H9 (cell line): ENCODE data around the gene USP7. TPM values are rescaled to one million over a fixed set of nuclear protein-coding genes. Genes with fewer than 3 reads are reported as not detected.

ENCODE experiments used
- DNase-seq: peaks from one replicate; pipeline ENCODE4 v3.0.0-alpha.2; 2017
- H2AFZ ChIP-seq: one replicate; pipeline ENCODE4 v1.6.1; 2013; ENCODE audit warnings: mild to moderate bottlenecking, low read length, control low read depth, moderate library complexity
- H2AK5ac ChIP-seq: 2 replicates; pipeline ENCODE4 v1.6.1; 2013; ENCODE audit warnings: low read length, control low read depth, mixed read lengths; ENCODE audit not compliant: insufficient read length
- H2BK120ac ChIP-seq: one replicate; pipeline ENCODE4 v1.6.1; 2013; ENCODE audit warnings: low read depth, mild to moderate bottlenecking, low read length, control low read depth, inconsistent platforms; ENCODE audit not compliant: poor library complexity, severe bottlenecking
- H2BK12ac ChIP-seq: 2 replicates; pipeline ENCODE4 v1.6.1; 2013; ENCODE audit warnings: low read length, control low read depth, mixed read lengths, low read depth; ENCODE audit not compliant: insufficient read length
- H2BK15ac ChIP-seq: 2 replicates; pipeline ENCODE4 v1.6.1; 2013; ENCODE audit warnings: low read depth, low read length, control low read depth
- H2BK20ac ChIP-seq: one replicate; pipeline ENCODE4 v1.6.1; 2013; ENCODE audit warnings: low read depth, mild to moderate bottlenecking, low read length, control low read depth, inconsistent platforms; ENCODE audit not compliant: poor library complexity, severe bottlenecking
- H2BK5ac ChIP-seq: 2 replicates; pipeline ENCODE4 v1.6.1; 2013; ENCODE audit warnings: low read length, control low read depth, mixed read lengths; ENCODE audit not compliant: insufficient read length
- H3K14ac ChIP-seq: 2 replicates; pipeline ENCODE4 v1.6.1; 2013; ENCODE audit warnings: low read length, control low read depth; ENCODE audit not compliant: insufficient read depth
- H3K18ac ChIP-seq: 2 replicates; pipeline ENCODE4 v1.6.1; 2013; ENCODE audit warnings: low read depth, mild to moderate bottlenecking, mixed read lengths, low read length, control low read depth; ENCODE audit not compliant: insufficient read length
- H3K23ac ChIP-seq: 2 replicates; pipeline ENCODE4 v1.6.1; 2013; ENCODE audit warnings: low read length, control low read depth, mixed read lengths, low read depth; ENCODE audit not compliant: insufficient read length
- H3K23me2 ChIP-seq: 2 replicates; pipeline ENCODE4 v1.6.1; 2013; ENCODE audit warnings: low read depth, mild to moderate bottlenecking, mixed read lengths, low read length, control low read depth; ENCODE audit not compliant: insufficient read length, poor library complexity, severe bottlenecking
- H3K27ac ChIP-seq: 2 replicates; pipeline ENCODE4 v1.5.1; 2013; ENCODE audit warnings: low read length, control low read depth, mixed read lengths, low read depth; ENCODE audit not compliant: insufficient read length
- H3K27me3 ChIP-seq: 2 replicates; pipeline ENCODE4 v1.6.1; 2013; ENCODE audit warnings: low read length, control low read depth, inconsistent platforms; ENCODE audit not compliant: insufficient read depth
- H3K4ac ChIP-seq: 2 replicates; pipeline ENCODE4 v1.6.1; 2013; ENCODE audit warnings: low read depth, mild to moderate bottlenecking, control low read depth, inconsistent platforms, low read length, moderate library complexity
- H3K4me1 ChIP-seq: 2 replicates; pipeline ENCODE4 v1.6.1; 2013; ENCODE audit warnings: low read length, control low read depth, inconsistent platforms; ENCODE audit not compliant: insufficient read depth
- H3K4me2 ChIP-seq: 2 replicates; pipeline ENCODE4 v1.6.1; 2013; ENCODE audit warnings: low read length, control low read depth, mixed read lengths; ENCODE audit not compliant: insufficient read length, insufficient read depth
- H3K56ac ChIP-seq: 2 replicates; pipeline ENCODE4 v1.6.1; 2013; ENCODE audit warnings: low read depth, mild to moderate bottlenecking, mixed read lengths, low read length, control low read depth; ENCODE audit not compliant: insufficient read length
- H3K79me1 ChIP-seq: 2 replicates; pipeline ENCODE4 v1.6.1; 2013; ENCODE audit warnings: low read depth, mild to moderate bottlenecking, moderate library complexity, low read length, control low read depth, inconsistent platforms; ENCODE audit not compliant: insufficient read depth, poor library complexity, severe bottlenecking
- H3K79me2 ChIP-seq: 2 replicates; pipeline ENCODE4 v1.6.1; 2013; ENCODE audit warnings: low read length, control low read depth, inconsistent platforms; ENCODE audit not compliant: insufficient read depth
- H3K9ac ChIP-seq: 2 replicates; pipeline ENCODE4 v1.6.1; 2013; ENCODE audit warnings: low read length, control low read depth, mixed read lengths; ENCODE audit not compliant: insufficient read length; ENCODE audit errors: extremely low read depth
- H3K9me3 ChIP-seq: one replicate; pipeline ENCODE4 v1.6.1; 2013; ENCODE audit warnings: low read depth, low read length, inconsistent platforms; ENCODE audit not compliant: control insufficient read depth
- H3T11ph ChIP-seq: one replicate; pipeline ENCODE4 v1.6.1; 2013; ENCODE audit warnings: mild to moderate bottlenecking, low read length, control low read depth, inconsistent platforms
- H4K20me1 ChIP-seq: one replicate; pipeline ENCODE4 v1.6.1; 2013; ENCODE audit not compliant: control insufficient read depth, insufficient read length, insufficient read depth
- H4K5ac ChIP-seq: 2 replicates; pipeline ENCODE4 v1.6.1; 2013; ENCODE audit warnings: low read depth, mild to moderate bottlenecking, mixed read lengths, low read length, control low read depth; ENCODE audit not compliant: insufficient read length
- H4K8ac ChIP-seq: replicated peaks from 2 replicates; pipeline ENCODE4 v1.6.1; 2013; ENCODE audit warnings: low read length, control low read depth, mixed read lengths, low read depth; ENCODE audit not compliant: insufficient read length
- H4K91ac ChIP-seq: 2 replicates; pipeline ENCODE4 v1.6.1; 2013; ENCODE audit warnings: low read depth, mild to moderate bottlenecking, moderate library complexity, mixed read lengths, low read length, control low read depth; ENCODE audit not compliant: insufficient read length
- H3K27ac Mint-ChIP-seq, 3 experiments: 2 replicates in 2 of 3; 3 replicates in 1 of 3; pipeline ENCODE4 v1.8.0; 2020 to 2021; ENCODE audit warnings: mixed read lengths in 3 of 3, mild to moderate bottlenecking in 1 of 3, moderate library complexity in 1 of 3
- H3K27me3 Mint-ChIP-seq: 2 replicates; pipeline ENCODE4 v1.8.0; 2021; ENCODE audit warnings: low read depth, mild to moderate bottlenecking, moderate library complexity, mixed read lengths
- H3K36me3 Mint-ChIP-seq, 3 experiments: 2 replicates in 2 of 3; 3 replicates in 1 of 3; pipeline ENCODE4 v1.8.0; 2020 to 2021; ENCODE audit warnings: low read depth in 3 of 3, mixed read lengths in 3 of 3; ENCODE audit not compliant: insufficient read depth in 1 of 3
- H3K4me1 Mint-ChIP-seq, 2 experiments: 2 replicates each; pipeline ENCODE4 v1.8.0; 2020; ENCODE audit warnings: mixed read lengths in 2 of 2
- H3K4me3 Mint-ChIP-seq, 2 experiments: 2 replicates in 1 of 2; 3 replicates in 1 of 2; pipeline ENCODE4 v1.8.0; 2020 to 2021; ENCODE audit warnings: mild to moderate bottlenecking in 2 of 2, mixed read lengths in 2 of 2, moderate library complexity in 1 of 2
- H3K9me3 Mint-ChIP-seq, 2 experiments: 2 replicates in 1 of 2; 3 replicates in 1 of 2; pipeline ENCODE4 v1.8.0; 2020; ENCODE audit warnings: mild to moderate bottlenecking in 2 of 2, mixed read lengths in 2 of 2, moderate library complexity in 1 of 2
- CTCF ChIP-seq: fragments of 200-600 bp; sonication (generic); conservative IDR thresholded peaks from 3 replicates; pipeline ENCODE4 v1.8.0; 2021; ENCODE audit warnings: antibody characterized with exemption, mild to moderate bottlenecking
- WGBS: extraction: QIAGEN DNeasy Blood & Tissue Kit; methylation state at CpG from one replicate; pipeline ENCODE4 v1.1.7; 2013; ENCODE audit warnings: missing lambda C conversion rate, low lambda C conversion rate, mixed read lengths; ENCODE audit not compliant: insufficient read length; ENCODE audit errors: extremely low coverage; 5-methylcytosine and 5-hydroxymethylcytosine counted together
- total RNA-seq: library from RNA; stranded (reverse); gene quantifications from 2 replicates; pipeline ENCODE4 v1.2.1, GENCODE V29; 2021

USP7 gene
- total RNA-seq, 1 experiment from 2014 or later = 192 TPM

DNA sequence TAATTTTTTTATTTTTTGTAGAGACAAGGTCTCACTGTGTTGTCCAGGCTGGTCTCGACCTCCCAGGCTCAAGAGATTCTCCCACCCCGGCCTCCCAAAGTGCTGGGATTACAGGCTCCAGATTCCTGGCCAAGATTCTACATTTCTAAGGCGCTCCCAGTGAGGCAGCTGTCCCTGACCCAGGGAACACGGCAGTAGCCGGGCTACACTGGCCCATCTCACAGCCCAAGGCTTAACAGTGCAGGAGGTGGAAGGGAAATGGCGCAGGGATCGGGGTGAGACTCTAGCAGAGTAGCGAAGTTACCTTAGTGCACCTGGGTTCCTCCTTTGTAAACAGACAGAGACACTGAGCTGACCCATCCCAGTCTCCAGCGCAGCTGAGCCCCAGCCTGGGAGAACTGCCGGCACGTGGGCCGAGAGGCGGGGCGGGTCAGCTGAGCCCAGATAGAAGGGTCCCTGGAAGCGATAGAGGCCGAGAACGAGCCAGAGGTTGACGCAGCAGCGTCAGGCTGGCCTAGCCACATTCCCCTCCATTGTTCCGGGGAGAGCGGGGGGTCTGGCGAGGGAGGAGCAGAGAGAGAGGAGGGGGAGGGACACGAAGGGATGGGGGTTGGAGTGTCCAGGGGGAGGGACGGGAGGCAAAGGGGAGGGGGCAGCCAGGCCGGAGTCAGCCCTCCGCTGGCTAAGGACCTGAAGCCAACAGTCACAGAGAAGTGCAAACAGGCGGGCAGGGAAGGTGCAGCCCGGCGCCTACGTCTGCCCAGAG is 97.4 kb downstream of the USP7 start:
- no peak overlapping the region for H2BK15ac ChIP-seq
- H3K56ac ChIP-seq = no peak overlapping the region
- no peak for TF ChIP-seq CTCF
- no peak overlapping the region for H3T11ph ChIP-seq
- H3K4me2 ChIP-seq = peak overlapping the region; percentile 99
- no peak overlapping the region for H2BK12ac ChIP-seq
- H3K27me3 Mint-ChIP-seq = peaks cover 2% of the 10 kb centered on the region; the same call in 1 of the 2 replicates
- no peak overlapping the region for H2BK5ac ChIP-seq
- peaks cover 55 to 61% of the 10 kb centered on the region in 2 experiments for H3K4me1 Mint-ChIP-seq
- peaks cover 15% of the 10 kb centered on the region for H3K23me2 ChIP-seq
- H4K20me1 ChIP-seq = peaks cover 5% of the 10 kb centered on the region
- no peak overlapping the region for H3K27ac ChIP-seq
- H2AFZ ChIP-seq = no peak overlapping the region
- H3K27me3 ChIP-seq = no peaks in the 10 kb centered on the region
- H3K9ac ChIP-seq = peak overlapping the region; percentile 11
- peak overlapping the region; percentile 90 for H3K4me3 Mint-ChIP-seq
- H3K4me1 ChIP-seq = peaks cover 20% of the 10 kb centered on the region; the same call in 1 of the 2 replicates
- no peak overlapping the region for H4K91ac ChIP-seq
- DNase-seq = peak; percentile 95
- no peak overlapping the region for H3K4ac ChIP-seq
- H3K9me3 Mint-ChIP-seq = no peaks in the 10 kb centered on the region; a peak in 2 of 5 replicates
- H3K9me3 ChIP-seq = no peaks in the 10 kb centered on the region
- no peak overlapping the region for H3K23ac ChIP-seq
- H3K79me1 ChIP-seq = peaks cover 3% of the 10 kb centered on the region
- H2BK20ac ChIP-seq = no peak overlapping the region
- no peak overlapping the region for H4K8ac ChIP-seq
- no peak overlapping the region for H3K14ac ChIP-seq
- H3K18ac ChIP-seq = no peak overlapping the region
- peaks cover 51% of the 10 kb centered on the region; the same call in 1 of the 2 replicates for H3K79me2 ChIP-seq
- H3K36me3 Mint-ChIP-seq = peaks cover 10 to 17% (median 12%) of the 10 kb centered on the region in 3 experiments
- no peak overlapping the region for H2AK5ac ChIP-seq
- H3K27ac Mint-ChIP-seq = peak overlapping the region; percentile 94 to 96 (median 95)
- H2BK120ac ChIP-seq = no peak overlapping the region
- H4K5ac ChIP-seq = no peak overlapping the region
- no CpG with 5 or more reads among the region's 30 CpGs for WGBS
